ENCODE results near the gene RTL1.
A peak's percentile ranks its signal among the peaks of the same experiment; 100 is the strongest.

RTL1 gene

DNA sequence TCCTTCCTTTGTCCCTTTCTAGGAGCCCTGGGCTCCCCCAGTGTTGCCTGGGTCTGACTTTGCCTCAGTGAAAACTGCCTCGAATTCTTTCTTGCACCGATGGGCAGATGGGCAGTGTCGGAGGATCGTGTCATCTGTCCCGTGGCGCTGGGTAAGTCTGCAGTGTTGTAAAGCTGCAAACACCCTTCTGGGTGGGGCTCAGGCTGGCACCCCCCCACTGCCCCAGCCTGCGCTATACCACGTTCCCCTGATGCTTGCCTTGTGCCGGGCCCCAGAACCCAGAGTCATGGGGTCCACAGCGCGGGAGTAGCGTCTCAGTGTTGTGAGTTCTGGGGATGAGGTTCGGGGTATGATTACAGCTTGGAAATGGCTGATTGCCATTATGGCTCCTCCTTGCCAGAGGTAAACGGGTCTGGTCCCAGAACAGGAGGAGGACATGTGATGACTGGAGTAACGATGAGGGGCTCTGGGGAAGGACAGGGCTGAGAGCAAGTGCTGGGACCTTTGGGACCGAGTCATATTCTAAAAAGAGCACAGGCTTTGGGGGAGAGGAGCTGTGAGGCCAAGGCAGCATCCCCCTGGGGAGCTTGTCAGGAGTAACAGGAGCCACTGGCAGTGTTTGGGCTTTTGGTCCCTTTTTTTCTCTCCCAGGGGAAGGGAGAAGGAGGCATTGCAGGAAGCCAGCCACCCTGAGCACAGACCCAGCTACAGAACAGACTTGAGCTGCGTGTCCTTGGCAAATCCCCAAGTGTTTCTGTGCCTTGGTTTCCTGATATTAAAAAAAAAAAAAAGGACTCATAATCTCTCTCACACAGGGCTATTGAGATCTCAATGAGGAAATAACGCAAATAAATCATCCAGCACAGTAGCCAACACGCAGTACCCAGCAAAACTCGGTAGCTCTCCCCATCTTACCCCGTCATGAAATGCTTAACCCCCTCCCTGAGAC is 4.3 kb downstream of the RTL1 start:
- no peak for DNase-seq (ENCODE audit: low read depth)

DNA sequence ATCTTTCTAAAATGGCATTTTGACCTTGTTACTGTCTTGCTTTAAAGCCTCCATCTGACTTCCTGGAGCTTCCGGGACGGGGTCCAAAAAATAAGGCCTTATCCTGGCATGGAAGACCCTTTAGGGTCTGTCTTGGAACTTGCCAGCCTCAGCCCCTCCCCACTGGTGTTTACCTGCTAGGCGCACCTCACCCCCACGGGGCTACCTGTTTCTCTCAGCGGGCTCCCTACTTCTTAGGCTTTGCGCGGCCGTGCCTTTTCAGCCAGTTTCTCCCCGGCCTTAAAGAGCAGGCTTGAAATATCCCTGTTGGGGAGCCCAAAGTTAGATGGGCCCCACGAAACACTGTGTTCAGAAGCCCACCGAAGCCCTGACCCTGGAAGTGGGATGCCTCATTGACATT is 5.1 kb downstream of the RTL1 start:
- no peak for DNase-seq (ENCODE audit: low read depth)

DNA sequence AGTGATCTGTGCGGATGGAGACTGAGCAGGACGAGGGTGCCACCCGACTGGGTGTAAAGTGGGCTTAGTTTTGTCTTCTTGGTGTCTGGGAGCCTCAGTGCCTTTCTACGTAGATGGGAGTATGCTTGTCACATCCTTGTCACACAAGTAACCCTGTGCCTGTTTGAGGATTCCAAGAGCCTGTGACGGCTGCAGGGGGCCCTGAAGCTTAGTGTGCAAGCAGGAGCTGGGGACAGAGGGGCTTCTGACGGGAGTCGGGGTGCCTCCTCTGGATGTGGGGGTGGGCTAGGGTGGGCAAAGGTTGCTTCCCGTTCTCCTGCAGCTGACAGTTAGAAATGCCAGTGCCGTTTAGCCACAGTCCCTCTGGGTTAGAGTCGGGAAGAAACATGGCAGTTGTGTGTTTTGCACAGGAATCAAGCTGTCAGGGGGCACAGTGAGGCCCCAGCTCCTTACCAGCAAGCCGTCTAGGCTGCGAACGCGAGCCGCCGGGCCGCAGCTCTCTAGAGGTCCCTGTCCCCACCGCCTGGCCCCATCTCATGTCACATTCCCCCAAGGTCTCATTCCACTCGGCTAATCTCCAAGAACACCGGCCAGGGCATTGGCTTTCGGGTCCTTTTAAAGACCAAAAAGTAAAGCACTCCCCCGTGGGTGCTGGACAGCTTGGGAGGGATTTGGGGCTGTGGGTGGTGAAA is 7.0 kb downstream of the RTL1 start:
- DNase-seq (ENCODE audit: low read depth) = no peak

DNA sequence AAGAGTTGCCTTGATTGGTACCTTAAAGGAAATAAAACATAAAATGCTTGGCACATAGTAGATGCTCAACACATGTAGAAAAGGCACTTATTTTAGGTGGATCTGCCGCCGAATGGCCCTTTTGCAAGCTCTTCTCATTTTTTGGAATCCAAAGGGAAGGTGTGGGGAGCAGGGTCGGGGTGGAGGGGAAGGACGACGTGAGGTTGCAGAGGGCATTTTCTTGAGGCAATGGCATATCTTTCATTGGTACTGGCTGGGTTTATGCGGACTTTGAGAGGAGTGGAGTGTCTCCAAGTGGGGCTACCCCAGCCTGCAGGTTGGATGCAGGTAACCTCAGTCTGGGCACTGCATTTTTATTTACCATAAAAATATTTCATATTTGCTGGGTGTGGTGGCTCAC is 8.1 kb downstream of the RTL1 start:
- DNase-seq (ENCODE audit: low read depth) = no peak

DNA sequence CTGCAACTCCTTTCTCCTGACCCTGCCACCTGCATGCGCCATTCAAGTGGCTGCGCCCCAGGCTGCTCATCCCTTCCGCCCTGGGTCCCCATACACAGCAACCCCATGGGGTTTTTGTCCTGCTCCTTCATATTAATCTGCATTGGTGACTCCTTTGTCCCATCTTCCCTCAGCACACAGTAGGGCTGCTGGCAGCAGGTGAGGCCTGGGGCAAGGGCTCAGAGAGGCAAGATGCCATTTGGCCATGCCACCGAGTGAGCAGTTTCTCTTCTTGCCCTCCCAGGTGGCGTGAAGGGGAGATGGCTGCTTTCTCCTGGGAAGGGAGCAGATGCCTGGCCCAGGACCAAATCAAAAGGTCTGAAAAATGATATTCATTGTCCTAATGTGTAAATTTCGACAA is 9.1 kb downstream of the RTL1 start:
- no peak for DNase-seq (ENCODE audit: low read depth)

DNA sequence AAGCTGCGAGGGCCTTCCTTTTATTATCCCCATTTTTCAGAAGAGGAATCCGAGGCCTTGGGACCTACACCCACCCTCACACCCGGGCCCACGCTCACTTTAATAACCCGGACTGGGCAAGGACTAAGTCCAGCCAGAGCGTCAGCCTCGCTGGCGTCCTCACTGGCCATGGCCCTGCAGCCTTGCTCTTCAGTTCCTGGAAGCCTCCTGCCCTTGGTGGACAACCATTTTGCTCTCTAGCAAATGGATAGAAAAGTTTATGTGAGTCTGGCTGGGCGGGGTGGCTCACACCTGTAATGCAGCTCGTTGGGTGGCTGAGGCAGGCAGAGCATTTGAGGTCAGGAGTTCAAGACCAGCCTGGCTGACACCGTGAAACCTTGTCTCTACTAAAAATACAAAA is 9.8 kb downstream of the RTL1 start:
- DNase-seq (ENCODE audit: low read depth) = no peak

DNA sequence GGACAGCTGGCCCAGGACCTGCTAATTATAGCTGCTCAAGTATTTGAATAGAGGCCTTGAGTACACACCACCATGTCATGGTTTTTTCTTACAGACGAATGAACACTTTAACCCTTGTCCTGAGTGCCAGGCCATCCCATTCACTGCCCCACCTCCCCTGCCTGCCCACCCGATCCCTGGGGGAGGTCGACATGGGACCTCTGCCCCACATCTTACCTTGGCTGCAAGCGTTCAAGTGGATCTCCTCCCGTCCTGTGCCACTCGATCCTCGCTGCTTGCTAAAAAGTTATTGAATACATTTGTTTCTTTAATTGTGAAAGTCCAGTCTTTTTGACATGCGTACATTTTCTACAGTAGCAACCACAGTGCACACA is 10.3 kb downstream of the RTL1 start:
- no peak for DNase-seq (ENCODE audit: low read depth)

DNA sequence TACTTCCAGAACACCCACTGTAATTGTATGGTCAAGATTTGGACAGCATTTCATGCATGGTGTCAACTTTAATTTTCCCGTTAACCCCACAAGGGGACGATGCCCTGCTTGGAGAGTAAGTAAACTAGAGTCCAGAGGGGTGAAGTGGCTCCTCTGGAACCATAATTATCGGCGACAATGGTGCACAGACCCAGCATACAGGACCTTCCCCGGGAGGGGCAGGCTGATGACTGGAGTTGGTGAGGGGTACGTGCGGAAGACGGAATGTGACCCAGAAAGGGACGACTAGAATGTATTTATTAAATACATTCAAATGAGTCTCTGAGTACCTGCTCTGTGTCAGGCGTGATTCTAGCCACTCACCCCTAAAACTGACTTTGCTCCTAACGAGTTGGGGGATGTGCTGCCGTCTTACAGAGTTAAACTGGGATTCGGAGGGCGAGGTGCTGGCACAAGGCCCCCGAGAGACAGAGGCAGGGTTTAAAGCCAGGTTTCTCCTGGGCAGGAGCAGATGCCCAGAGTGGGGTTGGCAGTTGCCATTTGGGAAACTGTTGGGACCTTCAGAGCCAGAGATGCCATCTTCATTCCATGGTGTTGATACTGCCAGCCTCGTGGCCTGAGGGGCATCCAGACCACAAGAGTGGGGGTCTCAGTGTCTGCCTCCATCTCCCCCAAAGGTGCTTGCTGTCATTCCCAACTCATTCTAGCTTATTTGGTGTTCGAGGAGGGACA is 10.9 kb downstream of the RTL1 start:
- no peak for DNase-seq (ENCODE audit: low read depth)

DNA sequence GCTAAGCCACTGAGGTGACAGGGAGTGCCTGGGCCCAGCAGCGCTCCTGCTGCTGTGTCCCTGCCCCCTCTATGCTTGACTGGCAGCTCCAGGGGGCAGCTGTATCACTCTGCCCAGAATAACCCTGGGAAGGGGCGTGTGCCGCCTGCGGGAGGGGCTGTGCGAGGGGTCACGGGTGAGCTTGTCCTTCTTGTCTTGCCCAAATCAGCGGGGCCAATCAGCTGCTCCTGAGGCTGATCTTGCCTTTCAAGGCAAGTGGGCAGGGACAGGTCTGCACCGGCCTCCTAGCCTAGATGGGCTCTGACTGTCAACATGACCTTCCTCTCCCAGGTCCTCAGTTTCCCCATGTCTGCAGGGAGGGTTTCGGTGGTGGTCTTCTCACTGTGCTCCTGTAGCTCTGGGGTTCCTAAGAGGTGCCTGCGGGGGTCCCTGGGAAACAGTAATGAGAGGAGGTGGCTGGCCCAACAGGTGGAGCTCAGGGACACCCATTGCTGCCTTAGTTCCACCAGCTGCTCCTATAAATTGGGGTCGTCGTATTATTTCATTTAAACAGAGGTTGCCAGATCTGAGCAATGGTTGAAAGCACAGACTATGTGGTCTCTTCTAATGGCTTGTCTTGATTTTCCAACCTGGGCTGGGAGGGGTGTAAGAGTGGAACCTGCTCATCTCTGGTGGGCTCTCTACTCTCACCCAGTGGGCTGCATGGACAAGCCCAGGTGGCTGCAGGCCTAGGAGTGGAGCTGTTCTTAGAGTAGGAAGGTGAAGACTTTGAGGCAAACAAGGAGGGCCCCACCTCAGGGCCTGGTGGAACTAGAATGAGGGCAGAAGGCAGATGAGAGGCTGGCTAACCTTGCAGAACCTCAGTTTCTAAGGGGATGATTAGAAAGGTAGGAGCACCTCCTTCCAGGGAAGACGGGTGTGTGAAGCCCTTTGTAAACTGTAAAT is 11.7 kb downstream of the RTL1 start:
- no peak for DNase-seq (ENCODE audit: low read depth)

DNA sequence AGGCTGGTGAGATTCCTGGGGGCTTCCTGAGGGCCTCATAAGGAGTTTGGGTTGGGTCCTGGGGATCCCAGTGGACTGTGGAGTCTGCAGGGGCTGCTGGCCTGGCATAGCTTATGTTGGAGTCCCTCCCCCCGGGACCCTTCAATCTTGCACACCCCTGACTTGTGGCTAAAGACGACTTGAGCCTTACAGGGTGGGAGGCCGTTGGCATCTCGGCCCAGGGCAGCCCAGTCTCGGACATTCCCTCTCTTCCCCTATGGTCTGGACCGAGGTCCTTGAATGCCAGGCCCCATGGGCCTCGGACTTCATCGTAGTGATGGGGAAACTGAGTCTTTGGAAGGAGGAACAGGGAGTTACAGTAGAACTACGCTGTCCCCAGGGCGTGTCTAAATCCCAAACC is 12.5 kb downstream of the RTL1 start:
- DNase-seq (ENCODE audit: low read depth) = no peak

DNA sequence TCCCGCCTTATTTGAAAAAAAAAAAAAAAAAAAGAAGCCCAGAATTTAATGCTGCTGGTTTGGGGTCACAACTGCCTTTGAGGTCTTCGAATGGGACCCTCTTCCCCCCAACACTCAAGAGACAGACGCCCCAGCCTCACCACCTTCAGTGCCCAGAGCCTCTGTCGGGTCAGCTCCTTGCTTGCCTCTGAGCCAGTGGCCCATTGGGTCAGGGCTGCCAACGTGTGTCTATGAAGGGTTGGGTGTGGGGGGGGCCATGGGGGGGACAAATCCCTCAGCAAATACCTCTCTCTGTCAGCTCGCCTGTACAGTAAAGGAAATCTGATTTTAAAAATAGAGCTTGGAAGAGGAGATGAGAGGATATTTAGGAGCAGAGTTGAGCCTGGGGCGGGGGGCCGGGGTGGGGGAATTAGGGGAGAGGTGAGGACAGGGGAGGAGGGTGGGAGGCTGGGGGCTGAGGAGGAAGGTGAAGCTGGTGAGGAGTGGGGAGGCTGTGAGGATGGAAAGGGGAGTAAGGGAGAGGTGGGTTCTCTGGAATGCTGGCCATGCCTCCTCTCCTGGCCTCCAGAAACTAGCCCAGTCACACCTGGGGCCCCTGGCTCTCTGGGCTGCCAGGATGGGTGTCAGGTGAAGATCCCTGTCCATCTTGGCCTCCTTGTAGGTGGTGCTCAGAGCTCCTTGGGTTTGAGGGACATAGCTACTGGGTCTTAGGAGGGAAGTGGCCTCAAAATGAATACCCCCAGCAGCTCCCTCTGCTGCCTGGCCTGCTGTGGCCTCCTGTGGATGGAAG is 13.3 kb downstream of the RTL1 start:
- no peak for DNase-seq (ENCODE audit: low read depth)

DNA sequence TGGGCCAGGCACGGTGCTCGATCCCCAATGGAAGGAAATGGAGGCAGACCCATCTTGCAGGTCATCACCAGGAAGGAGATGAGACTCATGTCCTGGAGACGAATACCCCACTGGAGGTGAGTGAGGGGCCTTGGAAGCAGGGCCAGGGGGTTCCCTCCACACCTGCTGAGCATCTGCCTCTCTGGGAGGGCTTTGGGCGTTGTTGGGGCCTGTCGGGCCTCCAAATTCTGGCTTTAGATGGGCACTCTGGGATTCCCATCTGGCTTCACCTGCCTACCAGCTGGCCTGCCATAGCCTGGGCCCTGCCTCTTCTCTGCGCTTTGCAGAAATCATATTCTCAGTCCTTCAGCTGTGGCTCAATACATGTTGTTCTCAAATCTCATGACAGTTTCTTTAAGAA is 13.9 kb downstream of the RTL1 start:
- DNase-seq (ENCODE audit: low read depth) = no peak

DNA sequence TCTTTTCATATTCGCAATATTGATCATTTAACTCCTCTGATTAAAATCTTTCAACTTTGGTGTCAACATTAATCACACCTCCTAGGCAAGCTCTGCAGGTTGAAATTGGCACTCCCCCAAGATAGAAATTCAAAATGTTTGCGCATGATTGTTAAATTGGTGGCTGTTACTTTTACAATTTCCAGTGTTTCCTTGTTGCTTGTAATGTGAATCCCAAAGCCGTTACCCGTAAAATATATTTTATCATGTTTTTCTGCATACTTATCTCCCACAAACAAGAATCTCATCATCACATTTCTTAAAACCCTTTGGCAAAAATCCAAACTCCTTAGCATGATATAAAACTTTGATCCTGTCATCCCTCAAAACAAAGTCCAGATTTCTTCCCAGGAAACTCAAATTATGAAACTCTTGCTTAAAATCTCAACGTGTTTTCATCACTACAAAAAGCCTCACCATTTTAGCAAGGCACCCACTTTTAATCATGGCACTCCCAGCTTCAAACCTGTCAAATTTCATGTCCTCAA is 14.7 kb downstream of the RTL1 start:
- DNase-seq (ENCODE audit: low read depth) = no peak

DNA sequence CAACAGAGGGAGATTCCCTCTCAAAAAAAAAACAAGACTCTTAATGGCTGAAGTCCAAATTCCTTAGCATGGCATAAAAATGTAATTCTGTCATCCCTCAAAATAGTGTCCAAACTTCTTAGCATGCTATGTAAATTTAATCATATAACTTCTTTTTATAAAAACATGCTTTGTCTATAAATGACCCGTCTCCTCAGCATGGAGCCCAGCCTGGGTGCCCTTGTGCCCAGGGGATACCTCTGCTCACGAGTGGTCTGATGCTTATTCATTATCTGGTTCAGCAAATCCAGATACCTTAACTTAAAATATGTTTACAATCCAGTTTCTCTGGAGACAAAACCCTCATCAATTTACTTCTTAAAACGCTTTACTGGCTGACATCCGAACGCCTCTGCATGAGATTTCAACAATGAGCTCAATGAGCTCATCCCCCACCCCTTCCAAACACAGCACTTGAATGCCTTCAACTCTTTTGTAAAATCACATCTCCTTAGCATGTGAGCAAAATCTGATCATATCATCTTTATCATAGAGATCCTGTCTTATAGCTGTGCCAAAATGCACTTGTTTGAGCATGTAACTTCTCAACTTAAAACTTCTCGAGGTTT is 15.7 kb downstream of the RTL1 start:
- DNase-seq (ENCODE audit: low read depth) = no peak

DNA sequence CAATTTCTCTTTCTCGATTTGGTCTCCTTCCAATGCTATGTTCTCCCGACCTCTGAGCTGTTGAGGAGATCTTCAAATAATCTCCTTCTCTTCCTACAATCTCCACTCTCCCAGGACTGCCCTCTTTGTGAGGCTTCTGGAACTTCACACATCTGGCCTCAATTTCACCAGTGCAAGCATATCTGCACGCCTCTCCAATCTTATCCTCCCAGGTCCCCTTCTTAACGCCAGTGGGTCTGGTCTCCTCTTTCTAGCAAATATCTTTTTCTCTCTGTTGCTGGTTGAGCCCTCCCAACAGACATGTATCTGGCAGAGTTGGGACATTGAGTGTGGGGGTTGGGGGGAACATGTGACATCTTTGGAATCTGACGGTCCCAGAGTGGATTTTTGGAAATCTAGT is 17.9 kb downstream of the RTL1 start:
- peak; percentile 10 for DNase-seq (ENCODE audit: low read depth)

DNA sequence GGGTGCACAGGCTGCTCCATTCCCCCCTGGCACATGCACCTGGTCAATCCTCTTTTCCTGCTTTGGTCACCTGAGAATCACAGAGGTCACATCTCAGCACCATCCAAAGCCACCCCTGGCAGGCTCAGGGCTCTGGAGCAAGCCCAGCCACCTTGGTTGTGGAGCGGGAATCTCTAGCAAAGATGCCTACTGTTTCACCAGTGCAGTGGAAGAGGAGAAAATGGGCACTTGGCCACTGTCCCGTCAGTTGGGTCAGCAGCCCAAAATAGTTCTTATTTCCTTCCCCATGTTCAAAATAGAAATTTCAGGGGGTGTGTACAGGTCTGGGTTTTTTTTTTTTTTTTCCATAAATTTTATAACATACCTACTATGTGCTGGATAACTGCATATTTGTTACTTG is 18.3 kb downstream of the RTL1 start:
- no peak for DNase-seq (ENCODE audit: low read depth)

DNA sequence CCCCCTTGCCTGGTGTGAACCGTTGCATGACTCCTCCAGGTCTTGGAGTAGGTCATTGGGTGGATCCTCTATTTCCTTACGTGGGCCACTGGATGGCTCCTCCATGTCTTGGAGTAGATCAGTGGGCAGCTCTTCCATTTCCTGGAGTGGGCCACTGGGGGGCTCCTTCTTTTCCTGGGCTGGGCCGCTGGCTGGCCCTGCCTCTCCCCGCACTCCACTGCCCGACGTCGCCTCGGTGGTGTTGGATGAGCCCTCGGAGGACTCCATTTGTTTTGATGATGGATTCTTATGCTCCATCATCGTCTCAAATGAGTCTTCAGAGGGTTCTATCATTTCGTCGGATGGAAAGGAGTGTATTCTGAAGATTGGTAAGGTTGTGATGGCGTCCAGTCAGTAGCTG is 19.1 kb downstream of the RTL1 start:
- no peak for DNase-seq (ENCODE audit: low read depth)

DNA sequence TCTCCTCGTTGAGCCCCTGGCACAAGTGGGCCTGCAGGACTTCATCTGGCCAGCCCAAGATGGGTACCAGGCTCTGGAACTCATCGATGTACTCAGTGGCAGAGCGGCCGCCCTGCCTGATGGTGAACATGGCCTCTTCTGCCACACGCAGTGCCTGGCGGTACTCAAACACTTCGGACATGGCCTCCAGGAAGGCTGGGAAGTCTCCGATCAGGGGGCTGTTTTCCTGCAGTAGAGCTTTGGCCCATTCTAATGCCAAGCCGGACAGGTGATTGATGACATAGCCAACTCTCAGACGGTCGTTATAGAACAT is 19.8 kb downstream of the RTL1 start:
- no peak for DNase-seq (ENCODE audit: low read depth)

DNA sequence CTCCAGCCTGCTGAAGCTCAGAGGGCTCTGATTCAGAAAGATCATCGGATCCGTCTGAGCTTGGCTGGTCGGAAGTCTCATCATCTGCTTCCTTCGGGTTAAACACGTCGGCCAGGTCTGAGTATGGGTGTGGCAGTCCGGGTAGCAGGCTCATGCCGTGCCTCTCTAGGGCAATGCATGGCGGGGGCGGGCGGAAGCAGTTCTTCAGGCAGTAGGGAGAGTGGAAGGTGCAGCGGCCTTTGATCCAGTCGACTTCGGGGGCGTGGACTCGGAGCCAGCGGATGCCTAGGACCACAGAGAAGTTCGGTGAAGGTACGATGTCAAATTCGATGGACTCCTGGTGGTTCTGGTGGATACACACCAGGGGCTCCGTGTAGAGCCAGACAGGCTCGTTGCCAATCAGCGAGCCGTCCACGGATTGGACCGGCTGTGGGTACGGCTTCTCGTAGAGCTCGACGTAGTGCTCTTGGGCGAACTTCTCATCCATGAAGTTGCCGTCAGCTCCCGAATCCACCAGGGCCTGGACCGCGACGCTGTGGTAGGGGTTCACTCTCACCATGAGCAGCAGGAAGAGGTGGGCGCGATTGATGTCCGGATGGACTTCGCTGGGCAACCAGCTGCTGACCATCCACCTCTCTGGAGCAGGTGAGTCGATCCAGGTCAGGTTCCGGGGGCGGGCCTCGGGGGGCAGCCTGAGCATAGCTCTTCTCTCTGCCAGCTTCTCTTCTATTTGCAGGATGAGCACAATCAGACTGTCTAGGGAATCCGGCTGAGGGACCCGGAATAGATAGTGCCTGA is 20.3 kb downstream of the RTL1 start:
- no peak for DNase-seq (ENCODE audit: low read depth)
